Measurements from ENCODE around the gene MED10.
"Not testable (repeated sequence)": the region's sequence is repeated elsewhere in the genome, so short reads cannot be mapped to it uniquely, and the experiment has no call there.

Gene MED10

GRCh38 chr5:6365142-6365976 is 13.0 kb downstream of the MED10 start:
- no peaks in the 10 kb centered on the region for H3K9me3 ChIP-seq (replicated peaks; ENCODE audit: insufficient read depth, low read length)
- H3K27me3 ChIP-seq (replicated peaks; ENCODE audit: insufficient read depth, low read length), result no peaks in the 10 kb centered on the region
- no peak for DNase-seq
- H3K79me2 ChIP-seq (ENCODE audit: low read length), result no peaks in the 10 kb centered on the region
- H3K9me2 ChIP-seq (replicated peaks; ENCODE audit: insufficient read depth, low read length), result no peaks in the 10 kb centered on the region
- H3K36me3 ChIP-seq (replicated peaks; ENCODE audit: insufficient read depth, low read length), result no peaks in the 10 kb centered on the region
- no peaks in the 10 kb centered on the region for H3K4me1 ChIP-seq (ENCODE audit: low read length)
- H3F3A ChIP-seq (ENCODE audit: insufficient read depth, low read length), result no peaks in the 10 kb centered on the region
- TF ChIP-seq EZH2 (optimal IDR thresholded peaks at IDR 0.05; ENCODE audit: low read depth, low read length), result no peak
- no peak for TF ChIP-seq EZH2phosphoT487 (IDR thresholded peaks at IDR 0.05; ENCODE audit: low read length)
- TF ChIP-seq CTCF (IDR thresholded peaks at IDR 0.05; ENCODE audit: low read length), result no peak
- no peak overlapping the region for H3K9ac ChIP-seq (ENCODE audit: low read length)
- no peak overlapping the region for H3K4me3 ChIP-seq (ENCODE audit: low read length)
- no peak overlapping the region for H2AFZ ChIP-seq (ENCODE audit: low read length)
- no peak overlapping the region for H3K4me2 ChIP-seq (ENCODE audit: low read depth, low read length)
- no peak overlapping the region for H3K27ac ChIP-seq (ENCODE audit: low read length)
- H4K20me1 ChIP-seq (ENCODE audit: insufficient read depth, low read length), result no peaks in the 10 kb centered on the region

GRCh38 chr5:6363454-6364011 is 14.8 kb downstream of the MED10 start:
- H3K4me3 ChIP-seq (ENCODE audit: low read length); H3K27ac ChIP-seq (ENCODE audit: low read length); H3K9me3 ChIP-seq (replicated peaks; ENCODE audit: insufficient read depth, low read length); H4K20me1 ChIP-seq (ENCODE audit: insufficient read depth, low read length); H3K27me3 ChIP-seq (replicated peaks; ENCODE audit: insufficient read depth, low read length); H3K9ac ChIP-seq (ENCODE audit: low read length); DNase-seq; H3K79me2 ChIP-seq (ENCODE audit: low read length); H3F3A ChIP-seq (ENCODE audit: insufficient read depth, low read length); H3K4me1 ChIP-seq (ENCODE audit: low read length); H3K4me2 ChIP-seq (ENCODE audit: low read depth, low read length); H3K9me2 ChIP-seq (replicated peaks; ENCODE audit: insufficient read depth, low read length); H2AFZ ChIP-seq (ENCODE audit: low read length); H3K36me3 ChIP-seq (replicated peaks; ENCODE audit: insufficient read depth, low read length): not testable (repeated sequence)

GRCh38 chr5:6362846-6363245 is 15.5 kb downstream of the MED10 start:
- no peaks in the 10 kb centered on the region for H3K27me3 ChIP-seq (replicated peaks; ENCODE audit: insufficient read depth, low read length)
- no peaks in the 10 kb centered on the region for H3K9me2 ChIP-seq (replicated peaks; ENCODE audit: insufficient read depth, low read length)
- H3K4me3 ChIP-seq (ENCODE audit: low read length), result no peak overlapping the region
- no peaks in the 10 kb centered on the region for H3K9me3 ChIP-seq (replicated peaks; ENCODE audit: insufficient read depth, low read length)
- no peaks in the 10 kb centered on the region for H3F3A ChIP-seq (ENCODE audit: insufficient read depth, low read length)
- DNase-seq, result no peak
- H3K79me2 ChIP-seq (ENCODE audit: low read length), result no peaks in the 10 kb centered on the region
- no peak overlapping the region for H3K27ac ChIP-seq (ENCODE audit: low read length)
- no peaks in the 10 kb centered on the region for H4K20me1 ChIP-seq (ENCODE audit: insufficient read depth, low read length)
- no peak overlapping the region for H3K4me2 ChIP-seq (ENCODE audit: low read depth, low read length)
- H2AFZ ChIP-seq (ENCODE audit: low read length), result no peak overlapping the region
- H3K9ac ChIP-seq (ENCODE audit: low read length), result no peak overlapping the region
- no peak for TF ChIP-seq CTCF (IDR thresholded peaks at IDR 0.05; ENCODE audit: low read length)
- no peak for TF ChIP-seq EZH2phosphoT487 (IDR thresholded peaks at IDR 0.05; ENCODE audit: low read length)
- TF ChIP-seq EZH2 (optimal IDR thresholded peaks at IDR 0.05; ENCODE audit: low read depth, low read length), result no peak
- no peaks in the 10 kb centered on the region for H3K4me1 ChIP-seq (ENCODE audit: low read length)
- H3K36me3 ChIP-seq (replicated peaks; ENCODE audit: insufficient read depth, low read length), result no peaks in the 10 kb centered on the region

- no peak overlapping the region for H3K4me3 ChIP-seq (ENCODE audit: low read length)
- no peaks in the 10 kb centered on the region for H3K4me1 ChIP-seq (ENCODE audit: low read length)
- no peaks in the 10 kb centered on the region for H3K9me2 ChIP-seq (replicated peaks; ENCODE audit: insufficient read depth, low read length)
- no peaks in the 10 kb centered on the region for H3K36me3 ChIP-seq (replicated peaks; ENCODE audit: insufficient read depth, low read length)
- H3K27me3 ChIP-seq (replicated peaks; ENCODE audit: insufficient read depth, low read length), result no peaks in the 10 kb centered on the region
- H3K4me2 ChIP-seq (ENCODE audit: low read depth, low read length), result no peak overlapping the region
- H4K20me1 ChIP-seq (ENCODE audit: insufficient read depth, low read length), result no peaks in the 10 kb centered on the region
- no peaks in the 10 kb centered on the region for H3K9me3 ChIP-seq (replicated peaks; ENCODE audit: insufficient read depth, low read length)
- no peak overlapping the region for H2AFZ ChIP-seq (ENCODE audit: low read length)
- TF ChIP-seq EZH2phosphoT487 (IDR thresholded peaks at IDR 0.05; ENCODE audit: low read length) (no peak), EZH2 (optimal IDR thresholded peaks at IDR 0.05; ENCODE audit: low read depth, low read length) (no peak), CTCF (IDR thresholded peaks at IDR 0.05; ENCODE audit: low read length) (no peak)
- H3K9ac ChIP-seq (ENCODE audit: low read length), result no peak overlapping the region
- no peak overlapping the region for H3K27ac ChIP-seq (ENCODE audit: low read length)
- DNase-seq, result no peak
- no peaks in the 10 kb centered on the region for H3K79me2 ChIP-seq (ENCODE audit: low read length)
- no peaks in the 10 kb centered on the region for H3F3A ChIP-seq (ENCODE audit: insufficient read depth, low read length)
These were observed 17.2 kb downstream of the MED10 start for GRCh38 chr5:6361101-6361500.

Data from MM.1S (cell line).